ENCODE measurements around the gene PKP3. TPM values are rescaled to one million over a fixed set of nuclear protein-coding genes. Genes with fewer than 3 reads are reported as not detected.

PKP3 gene
- total and polyA plus RNA-seq, 8 donors = 11.0 to 48.6 (median 13.9) TPM

DNA sequence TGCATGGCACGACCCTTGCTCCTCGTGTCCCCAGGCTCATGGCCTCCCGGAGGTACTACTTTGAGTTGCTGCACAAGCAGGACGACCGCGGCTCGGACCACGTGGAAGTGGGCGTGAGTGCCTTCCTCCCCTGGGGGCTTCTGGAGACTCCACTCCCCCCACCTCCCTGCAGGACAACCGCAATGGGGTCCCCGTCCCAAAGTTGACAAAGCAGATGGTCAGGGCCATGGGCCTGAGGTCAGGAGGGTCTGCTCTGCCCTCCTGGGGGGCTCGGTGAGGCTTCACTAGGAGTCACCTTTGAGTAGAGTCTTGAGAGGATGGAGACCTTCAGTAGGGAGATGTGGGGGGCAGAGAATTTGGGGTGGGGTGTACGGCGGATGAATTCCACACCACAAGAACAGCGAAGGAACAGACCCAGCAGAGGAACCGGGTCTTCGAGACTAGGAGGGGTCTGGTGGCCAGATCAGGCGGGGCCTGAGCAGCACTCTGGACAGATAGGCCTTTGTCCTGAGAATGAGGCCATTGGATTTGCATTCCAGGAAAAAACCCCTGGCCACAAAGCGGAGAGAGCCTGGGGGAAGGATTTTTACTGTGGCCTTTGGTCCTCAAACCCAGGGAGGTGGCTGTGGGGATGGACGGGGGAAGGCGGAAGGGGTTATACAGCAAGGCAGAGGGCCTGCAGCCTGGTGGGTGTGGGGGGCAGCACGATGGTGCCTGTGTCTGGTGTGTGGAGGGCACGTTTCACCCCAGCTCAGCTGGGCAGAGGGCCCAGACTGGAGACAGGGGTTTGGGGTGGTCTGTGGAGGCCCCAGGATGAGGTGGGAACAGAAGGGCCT, 20.1 kb upstream of the PKP3 start:
- Histone ChIP-seq H3K4me3 (no peak overlapping the region), H3K36me3 (no peaks in the 10 kb centered on the region), H3K4me1 (no peaks in the 10 kb centered on the region), H3K9me3 (no peaks in the 10 kb centered on the region), H3K27ac (no peak overlapping the region), H3K27me3 (peaks cover 0 to 27% of the 10 kb centered on the region in 2 donors)
- intact Hi-C loops (cut with DNase I) = no loop called here
- TF ChIP-seq, protein P1, sequence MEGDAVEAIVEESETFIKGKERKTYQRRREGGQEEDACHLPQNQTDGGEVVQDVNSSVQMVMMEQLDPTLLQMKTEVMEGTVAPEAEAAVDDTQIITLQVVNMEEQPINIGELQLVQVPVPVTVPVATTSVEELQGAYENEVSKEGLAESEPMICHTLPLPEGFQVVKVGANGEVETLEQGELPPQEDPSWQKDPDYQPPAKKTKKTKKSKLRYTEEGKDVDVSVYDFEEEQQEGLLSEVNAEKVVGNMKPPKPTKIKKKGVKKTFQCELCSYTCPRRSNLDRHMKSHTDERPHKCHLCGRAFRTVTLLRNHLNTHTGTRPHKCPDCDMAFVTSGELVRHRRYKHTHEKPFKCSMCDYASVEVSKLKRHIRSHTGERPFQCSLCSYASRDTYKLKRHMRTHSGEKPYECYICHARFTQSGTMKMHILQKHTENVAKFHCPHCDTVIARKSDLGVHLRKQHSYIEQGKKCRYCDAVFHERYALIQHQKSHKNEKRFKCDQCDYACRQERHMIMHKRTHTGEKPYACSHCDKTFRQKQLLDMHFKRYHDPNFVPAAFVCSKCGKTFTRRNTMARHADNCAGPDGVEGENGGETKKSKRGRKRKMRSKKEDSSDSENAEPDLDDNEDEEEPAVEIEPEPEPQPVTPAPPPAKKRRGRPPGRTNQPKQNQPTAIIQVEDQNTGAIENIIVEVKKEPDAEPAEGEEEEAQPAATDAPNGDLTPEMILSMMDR (IDR thresholded peaks at IDR 0.05) = no peak
- DNase-seq (peak in 1 of 4 donors; percentile 51), ATAC-seq (no peak)

DNA sequence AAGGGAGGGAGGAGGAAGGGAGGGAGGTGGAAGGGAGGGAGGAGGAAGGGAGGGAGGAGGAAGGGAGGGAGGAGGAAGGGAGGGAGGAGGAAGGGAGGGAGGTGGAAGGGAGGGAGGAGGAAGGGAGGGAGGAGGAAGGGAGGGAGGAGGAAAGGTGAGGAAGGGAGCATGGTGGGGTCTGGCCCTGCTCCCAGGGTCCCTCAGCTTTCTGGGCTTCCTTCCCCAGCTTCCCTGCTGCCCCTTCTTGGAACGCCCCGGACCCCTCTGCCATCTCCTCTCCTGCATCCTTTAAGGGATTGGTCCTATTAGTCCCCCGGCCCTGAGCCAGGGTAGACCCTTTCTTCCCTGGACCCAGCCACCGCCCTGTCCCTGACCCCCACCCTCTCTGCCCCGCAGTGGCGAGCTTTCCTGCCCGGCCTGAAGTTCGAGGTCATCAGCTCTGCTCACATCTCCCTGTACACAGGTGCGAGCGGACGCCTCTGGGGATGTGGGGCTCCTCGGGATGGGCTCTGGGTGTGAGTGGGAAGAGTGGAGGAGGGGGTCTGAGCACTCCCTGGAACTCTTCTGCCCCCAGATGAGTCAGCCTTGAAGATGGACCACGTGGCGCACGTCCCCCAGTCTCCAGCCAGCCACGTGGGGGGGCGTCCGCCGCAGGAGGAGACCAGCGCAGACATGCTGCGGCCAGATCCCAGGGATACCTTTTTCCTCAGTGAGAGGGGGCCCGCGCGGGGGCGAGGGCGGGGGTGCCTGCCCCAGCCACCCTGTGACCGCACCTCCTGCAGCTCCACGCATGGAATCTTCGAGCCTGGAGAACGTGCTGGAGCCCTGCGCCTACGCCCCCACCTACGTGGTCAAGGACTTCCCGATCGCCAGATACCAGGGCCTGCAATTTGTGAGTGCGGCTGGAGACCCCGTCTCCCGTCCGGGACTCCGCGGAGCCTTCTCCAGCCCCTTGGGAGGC, 18.7 kb upstream of the PKP3 start:
- DNase-seq (peak in 1 of 4 donors; percentile 63), ATAC-seq (no peak)
- Histone ChIP-seq H3K36me3 (no peaks in the 10 kb centered on the region), H3K9me3 (no peaks in the 10 kb centered on the region), H3K27ac (no peak overlapping the region), H3K27me3 (peaks cover 0 to 35% of the 10 kb centered on the region in 2 donors), H3K4me1 (no peaks in the 10 kb centered on the region), H3K4me3 (no peak overlapping the region)
- TF ChIP-seq, protein P1 (IDR thresholded peaks at IDR 0.05) = no peak
- intact Hi-C loops (cut with DNase I) = no loop called here

DNA sequence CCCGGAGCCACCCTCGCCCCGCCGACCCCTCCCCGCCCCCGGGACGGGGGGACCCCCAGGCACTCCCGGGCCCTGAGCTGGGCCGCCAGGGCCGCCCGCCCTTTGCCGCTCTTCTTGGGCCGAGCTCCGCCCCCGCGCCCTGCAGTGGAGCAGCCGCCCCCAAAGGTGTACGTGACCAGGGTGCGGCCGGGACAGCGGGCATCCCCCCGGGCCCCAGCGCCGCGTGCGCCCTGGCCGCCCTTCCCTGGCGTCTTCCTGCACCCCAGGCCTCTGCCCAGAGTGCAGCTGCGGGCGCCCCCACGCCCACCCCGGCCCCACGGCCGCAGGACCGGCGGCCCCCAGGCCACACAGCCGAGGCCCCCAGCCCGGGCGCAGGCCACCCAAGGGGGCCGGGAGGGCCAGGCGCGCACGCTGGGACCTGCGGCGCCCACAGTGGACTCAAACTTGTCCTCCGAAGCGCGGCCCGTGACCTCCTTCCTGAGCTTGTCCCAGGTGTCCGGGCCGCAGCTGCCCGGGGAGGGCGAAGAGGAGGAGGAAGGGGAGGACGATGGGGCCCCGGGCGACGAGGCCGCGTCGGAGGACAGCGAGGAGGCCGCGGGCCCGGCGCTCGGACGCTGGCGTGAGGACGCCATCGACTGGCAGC, 17.4 kb upstream of the PKP3 start:
- ATAC-seq = no peak
- Histone ChIP-seq H3K36me3 (no peaks in the 10 kb centered on the region), H3K27ac (no peak overlapping the region), H3K4me3 (no peak overlapping the region), H3K9me3 (no peaks in the 10 kb centered on the region), H3K4me1 (no peaks in the 10 kb centered on the region), H3K27me3 (peaks cover 0 to 31% of the 10 kb centered on the region in 2 donors)
- TF ChIP-seq, protein P1 (IDR thresholded peaks at IDR 0.05) = no peak
- peak in 1 of 4 donors; percentile 66 for DNase-seq
- intact Hi-C loops (cut with DNase I) = no loop called here

DNA sequence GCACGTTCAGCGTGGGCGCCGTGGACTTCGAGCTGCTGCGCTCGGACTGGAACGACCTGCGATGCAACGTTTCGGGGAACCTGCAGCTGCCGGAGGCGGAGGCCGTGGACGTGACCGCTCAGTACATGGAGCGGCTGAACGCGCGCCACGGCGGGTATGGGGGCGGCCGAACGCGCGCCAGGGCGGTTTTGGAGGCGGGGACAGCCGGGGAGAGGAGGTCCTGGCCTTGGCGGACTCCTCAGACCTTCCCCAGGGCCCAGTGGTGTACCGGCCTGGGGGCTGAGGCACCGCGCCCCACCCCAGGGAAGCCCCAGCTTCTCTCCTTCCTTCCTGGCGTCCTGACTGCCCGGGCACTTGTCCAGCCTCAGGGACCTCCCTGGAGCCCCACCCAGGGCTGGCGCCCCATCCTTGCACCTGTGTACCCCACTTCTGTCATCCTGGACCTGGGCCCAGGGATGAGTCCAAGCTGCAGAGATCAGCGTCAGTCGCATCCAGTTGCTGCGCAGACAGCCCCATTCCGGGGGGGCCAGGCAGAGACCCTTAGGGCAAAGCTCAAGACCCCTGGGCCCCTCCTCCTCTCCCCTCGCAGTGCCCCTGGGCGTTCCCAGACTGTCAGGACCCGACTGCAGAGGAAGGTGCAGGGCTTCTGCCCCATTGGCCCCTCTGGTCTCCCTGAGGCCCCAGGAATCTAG, 16.7 kb upstream of the PKP3 start:
- H3K4me3 ChIP-seq = no peak overlapping the region
- no peak overlapping the region for H3K27ac ChIP-seq
- no peaks in the 10 kb centered on the region for H3K4me1 ChIP-seq
- TF ChIP-seq, protein P1 (IDR thresholded peaks at IDR 0.05) = no peak
- H3K9me3 ChIP-seq = no peaks in the 10 kb centered on the region
- peaks cover 0 to 32% of the 10 kb centered on the region in 2 donors for H3K27me3 ChIP-seq
- no peaks in the 10 kb centered on the region for H3K36me3 ChIP-seq
- ATAC-seq (no peak), DNase-seq (peak in 1 of 4 donors; percentile 80)
- intact Hi-C loops (cut with DNase I) = no loop called here
